Sigmoid colon (tissue), 7 donors: ENCODE results near the gene SMC1A. TPM values are rescaled to one million over a fixed set of nuclear protein-coding genes. Genes with fewer than 3 reads are reported as not detected.

Experiments used
- DNase-seq: peaks from one replicate; pipeline ENCODE4 v3.0.0-alpha.2; 2019
- H3K27ac ChIP-seq, 4 donors: fragments of 200-600 bp; sonication (generic); one replicate each; pipeline ENCODE4 v1.5.1; 2016 to 2019; ENCODE audit warnings: mild to moderate bottlenecking in 1 of 4
- H3K27me3 ChIP-seq, 3 donors: fragments of 200-600 bp; sonication (generic); one replicate each; pipeline ENCODE4 v1.5.1; 2019; ENCODE audit warnings: mild to moderate bottlenecking in 1 of 3
- H3K36me3 ChIP-seq, 4 donors: fragments of 200-600 bp; sonication (generic); one replicate each; pipeline ENCODE4 v1.5.1; 2016 to 2019
- H3K4me1 ChIP-seq, 4 donors: fragments of 200-600 bp; sonication (generic); one replicate each; pipeline ENCODE4 v1.5.1; 2017 to 2019
- H3K4me3 ChIP-seq, 4 donors: fragments of 200-600 bp; sonication (generic); one replicate each; pipeline ENCODE4 v1.5.1; 2017 to 2019; ENCODE audit warnings: mild to moderate bottlenecking in 2 of 4, moderate library complexity in 1 of 4
- H3K9me3 ChIP-seq, 4 donors: fragments of 200-600 bp in 3 of 4; sonication (generic) in 3 of 4; one replicate each; pipeline versions ENCODE4 v1.5.1 to v1.6.1; 2013 to 2019
- CTCF ChIP-seq, 4 experiments: fragments of 450-650 bp in 3 of 4; fragments of 200-600 bp in 1 of 4; IDR thresholded peaks; one replicate each; pipeline ENCODE4 v1.5.1; 2016 to 2019; ENCODE audit warnings: antibody characterized with exemption in 4 of 4, mild to moderate bottlenecking in 3 of 4, moderate library complexity in 2 of 4
- EP300 ChIP-seq, 4 donors: sonication (generic); formaldehyde crosslinking; IDR thresholded peaks; one replicate each; pipeline ENCODE4 v1.6.1; 2017; ENCODE audit warnings: antibody characterized with exemption in 4 of 4
- POLR2A ChIP-seq, 2 donors: fragments of 450-650 bp; IDR thresholded peaks; one replicate each; pipeline ENCODE4 v1.6.1; 2016; ENCODE audit warnings: antibody characterized with exemption in 2 of 2, mild to moderate bottlenecking in 2 of 2, moderate library complexity in 2 of 2
- POLR2AphosphoS5 ChIP-seq, 4 donors: sonication (generic); formaldehyde crosslinking; IDR thresholded peaks; one replicate each; pipeline ENCODE4 v1.6.1; 2017; ENCODE audit warnings: antibody characterized with exemption in 4 of 4
- WGBS, 2 donors: extraction: QIAGEN DNeasy Blood & Tissue Kit; methylation state at CpG; one replicate each; pipeline ENCODE4 v1.1.7; 2013; 5-methylcytosine and 5-hydroxymethylcytosine counted together
- intact Hi-C: fragments of 100-400 bp; cut with DNase I; formaldehyde crosslinking; loops from one replicate; pipeline ENCODE4 v1.15.1; 2023
- polyA plus RNA-seq, 3 donors: library from polyadenylated mRNA; stranded (reverse); fragments of 200-250 nt; gene quantifications; one replicate each; pipeline ENCODE4 v1.2.3, GENCODE V29; 2013
- total RNA-seq, 4 donors: library from RNA; depleted of rRNA; stranded (reverse); fragments of >200 nt; gene quantifications; one replicate each; pipeline ENCODE4 v1.1.0, GENCODE V29; 2016
- donor health status: healthy with polysubstance abuse.
- donor health status: Bipolar disorder and iron deficiency.
- donor health status: healthy.

The SMC1A gene
- total and polyA plus RNA-seq, 7 donors, result 4.2 to 45.7 (median 27.8) TPM

DNA sequence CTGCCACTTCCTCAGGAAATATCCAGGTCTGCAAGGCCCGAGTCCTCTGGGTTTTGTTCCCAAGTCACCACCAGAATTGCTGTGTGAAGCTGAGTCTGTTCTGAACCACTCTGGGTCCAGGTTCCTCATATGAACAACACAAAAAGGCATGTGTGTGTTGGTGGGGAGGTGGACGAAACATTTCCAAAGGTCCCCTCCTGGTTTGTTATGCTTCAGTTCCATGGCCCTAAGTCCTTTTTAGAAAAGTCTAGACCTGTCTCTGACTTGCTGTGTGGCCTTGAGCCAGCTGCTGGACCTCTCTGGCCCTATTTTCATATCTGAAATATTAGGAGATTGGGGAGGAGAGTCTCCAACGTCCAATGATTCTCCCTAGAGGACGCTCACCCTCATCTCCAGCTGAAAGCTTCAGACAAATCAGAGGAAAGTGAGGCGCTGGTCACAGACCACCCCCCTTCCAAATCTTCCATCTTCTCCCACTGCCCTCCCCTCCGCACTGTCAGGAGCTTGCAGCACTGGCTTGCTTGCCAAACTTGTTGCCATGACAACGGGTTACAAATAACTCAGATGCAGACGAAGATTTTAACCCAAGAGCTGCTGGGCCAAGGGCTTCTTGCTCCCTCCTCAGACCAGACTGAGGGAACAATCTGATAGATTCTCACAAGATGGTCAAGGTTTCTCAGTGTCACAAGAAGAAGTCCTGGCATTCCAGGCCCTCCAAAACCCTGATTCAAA is 64.5 kb downstream of the SMC1A start:
- no peaks in the 10 kb centered on the region for H3K9me3 ChIP-seq
- no peaks in the 10 kb centered on the region for H3K27me3 ChIP-seq
- no peaks in the 10 kb centered on the region for H3K4me1 ChIP-seq
- DNase-seq, result no peak
- no peak overlapping the region for H3K27ac ChIP-seq
- intact Hi-C loops, result no loop called here
- no peaks in the 10 kb centered on the region for H3K36me3 ChIP-seq
- no peak for TF ChIP-seq CTCF (IDR thresholded peaks at IDR 0.05)
- TF ChIP-seq EP300 (IDR thresholded peaks at IDR 0.05), result no peak
- no peak for TF ChIP-seq POLR2AphosphoS5 (IDR thresholded peaks at IDR 0.05)
- no peak for TF ChIP-seq POLR2A (IDR thresholded peaks at IDR 0.05)
- H3K4me3 ChIP-seq, result no peak overlapping the region
- WGBS, 2 donors, result 47 to 55% methylated on average over 8 of the region's 8 CpGs

DNA sequence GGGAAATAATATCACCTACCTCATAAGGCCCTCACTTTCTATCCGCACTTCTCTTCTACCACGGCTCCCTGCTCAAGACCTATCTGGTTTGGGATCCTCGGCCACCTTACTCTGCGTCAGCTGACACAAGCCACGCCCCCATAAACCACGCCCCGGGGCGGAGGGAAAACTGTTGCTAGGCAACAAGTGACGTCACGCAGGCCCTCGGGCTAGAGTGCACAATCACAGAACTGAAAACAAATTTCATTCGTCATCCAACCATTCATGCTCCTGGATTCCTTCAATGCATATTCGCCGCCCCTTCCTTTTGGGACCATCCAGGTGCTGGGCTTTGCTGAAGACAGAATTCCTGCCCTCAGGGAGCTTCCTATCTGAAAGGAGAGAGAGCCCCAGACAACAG is 66.3 kb downstream of the SMC1A start:
- Histone ChIP-seq H3K4me3 (no peak overlapping the region), H3K4me1 (no peaks in the 10 kb centered on the region), H3K36me3 (no peaks in the 10 kb centered on the region), H3K27me3 (no peaks in the 10 kb centered on the region), H3K27ac (no peak overlapping the region), H3K9me3 (no peaks in the 10 kb centered on the region)
- TF ChIP-seq POLR2AphosphoS5 (IDR thresholded peaks at IDR 0.05) (no peak), CTCF (IDR thresholded peaks at IDR 0.05) (no peak), POLR2A (IDR thresholded peaks at IDR 0.05) (no peak), EP300 (IDR thresholded peaks at IDR 0.05) (no peak)
- 53 to 76% methylated on average over 14 of the region's 14 CpGs for WGBS, 2 donors
- intact Hi-C loops, result no loop called here
- DNase-seq, result no peak

DNA sequence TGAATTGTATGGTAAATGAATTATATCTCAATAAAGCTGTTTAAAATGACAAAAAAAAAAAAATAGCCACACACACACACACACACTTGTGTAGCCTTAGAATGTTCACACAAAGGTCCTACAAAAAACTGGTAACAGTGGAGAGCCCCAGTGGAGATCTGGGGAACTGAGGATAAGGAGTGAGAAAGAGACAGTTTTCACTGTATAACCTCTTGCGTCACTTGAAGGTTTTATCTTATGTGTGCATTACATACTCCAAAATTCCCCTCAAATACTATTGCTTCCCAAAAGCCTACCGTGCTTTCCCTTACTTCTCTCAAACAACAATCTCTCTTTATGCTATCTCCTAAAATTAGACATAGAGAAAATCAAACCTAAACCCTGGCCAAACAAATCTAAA is 67.8 kb downstream of the SMC1A start:
- H3K4me3 ChIP-seq, result no peak overlapping the region
- H3K9me3 ChIP-seq, result no peaks in the 10 kb centered on the region
- WGBS, 2 donors, result 72 to 73% methylated on average over 2 of the region's 2 CpGs
- intact Hi-C loops, result no loop called here
- no peaks in the 10 kb centered on the region for H3K4me1 ChIP-seq
- no peak for DNase-seq
- TF ChIP-seq POLR2AphosphoS5 (IDR thresholded peaks at IDR 0.05), result no peak
- no peak for TF ChIP-seq EP300 (IDR thresholded peaks at IDR 0.05)
- no peak for TF ChIP-seq CTCF (IDR thresholded peaks at IDR 0.05)
- TF ChIP-seq POLR2A (IDR thresholded peaks at IDR 0.05), result no peak
- no peaks in the 10 kb centered on the region for H3K27me3 ChIP-seq
- H3K36me3 ChIP-seq, result no peaks in the 10 kb centered on the region
- no peak overlapping the region for H3K27ac ChIP-seq

DNA sequence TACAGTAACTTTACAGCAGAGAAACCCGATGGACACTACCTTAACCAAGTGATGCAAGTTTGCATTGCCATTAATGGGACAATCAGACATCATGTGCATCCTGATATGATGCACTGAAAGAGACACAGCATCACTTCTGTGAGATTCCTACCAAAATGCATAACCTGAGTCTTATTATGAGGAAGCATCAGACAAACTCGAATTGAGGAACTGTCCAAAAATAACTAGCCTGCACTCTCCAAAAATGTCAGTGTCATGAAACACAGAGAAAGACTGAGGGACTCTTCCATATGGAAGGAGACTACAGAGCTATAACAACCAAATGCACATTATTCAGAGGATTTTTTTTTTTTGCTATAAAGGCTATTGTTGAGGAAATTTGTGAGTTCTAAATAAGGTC is 74.5 kb downstream of the SMC1A start:
- Histone ChIP-seq H3K36me3 (no peaks in the 10 kb centered on the region), H3K4me1 (no peaks in the 10 kb centered on the region), H3K9me3 (peaks cover 0 to 2% (median 0%) of the 10 kb centered on the region in 4 donors), H3K27me3 (no peaks in the 10 kb centered on the region), H3K4me3 (no peak overlapping the region), H3K27ac (no peak overlapping the region)
- no peak for DNase-seq
- intact Hi-C loops, result no loop called here
- TF ChIP-seq POLR2AphosphoS5 (IDR thresholded peaks at IDR 0.05) (no peak), CTCF (IDR thresholded peaks at IDR 0.05) (no peak)
- WGBS, 2 donors, result 46 to 55% methylated on average over 2 of the region's 2 CpGs
